Measurements from ENCODE around the gene GFRA1. TPM values are rescaled to one million over a fixed set of nuclear protein-coding genes. Genes with fewer than 3 reads are reported as not detected.

Gene GFRA1
- total RNA-seq, 2 experiments from 2014 or later, result not detected

DNA sequence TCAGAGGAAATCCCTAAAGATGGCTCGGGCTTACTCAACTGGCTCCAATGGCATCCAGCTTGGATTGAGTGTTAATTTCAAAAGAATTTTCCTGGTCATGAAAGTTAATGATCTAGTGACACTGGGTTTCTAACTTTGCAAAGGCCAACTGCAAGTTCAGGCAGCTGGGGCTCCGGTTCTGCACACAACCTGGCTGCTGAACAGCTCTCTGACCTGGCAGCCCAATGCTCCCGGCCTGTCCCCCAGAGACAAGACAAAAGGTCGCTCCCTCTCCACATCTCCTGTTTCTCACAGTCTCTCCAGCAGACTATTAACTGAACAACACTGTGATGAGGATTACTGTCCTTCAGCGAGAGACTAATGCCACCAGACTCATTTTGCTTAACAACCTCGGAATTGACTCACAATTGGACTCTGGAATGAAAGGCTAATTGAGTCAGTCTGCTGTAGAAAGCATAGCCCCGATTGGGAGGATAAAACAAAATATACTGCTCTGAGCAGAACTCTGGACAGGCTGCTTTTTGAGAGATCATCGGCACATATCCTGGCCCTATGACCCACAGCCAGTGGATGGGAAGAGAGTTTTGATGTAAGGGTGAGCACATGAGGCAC lies 174.5 kb downstream of the GFRA1 start:
- H3K4me3 Mint-ChIP-seq, result no peak overlapping the region

DNA sequence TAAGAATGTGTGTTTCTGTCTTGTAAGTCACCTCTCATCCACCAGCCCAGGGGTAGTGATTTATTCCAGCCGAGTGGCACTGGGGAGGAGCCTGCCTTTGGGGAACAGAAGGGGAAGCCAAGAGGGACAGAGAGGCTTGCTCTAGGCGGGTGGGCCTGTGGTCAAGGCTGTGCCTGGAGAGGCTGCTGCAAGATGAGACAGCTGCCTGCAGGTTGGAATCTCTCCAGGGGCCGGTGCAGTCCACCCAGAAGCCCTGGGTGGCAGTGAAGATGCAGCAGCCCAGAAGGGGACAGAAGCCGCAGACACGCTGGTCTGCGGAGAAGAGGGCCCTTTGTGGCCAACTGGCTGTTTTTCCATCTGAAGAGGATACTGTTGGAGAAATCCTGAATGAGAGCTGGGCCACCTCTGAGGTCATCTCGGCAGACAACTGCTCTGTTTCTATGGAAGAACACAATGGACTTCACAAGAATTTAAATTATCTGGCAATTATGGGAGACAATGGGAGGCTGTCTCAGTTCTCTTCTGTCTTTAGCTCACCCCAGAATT lies 175.7 kb downstream of the GFRA1 start:
- Mint-ChIP-seq H3K27ac (no peak overlapping the region), H3K36me3 (ENCODE audit: low read depth) (no peaks in the 10 kb centered on the region), H3K27me3 (no peaks in the 10 kb centered on the region), H3K4me1 (no peaks in the 10 kb centered on the region), H3K9me3 (no peaks in the 10 kb centered on the region), H3K4me3 (no peak overlapping the region)
- ChIA-PET POLR2A (no interaction called here), CTCF (no interaction called here)
- no peak for DNase-seq

More for the DNA sequence above, 174.5 kb downstream of the GFRA1 start:
- no peak for DNase-seq
- CTCF ChIA-PET, result no interaction called here
- POLR2A ChIA-PET, result no interaction called here
- H3K27me3 Mint-ChIP-seq, result no peaks in the 10 kb centered on the region
- no peaks in the 10 kb centered on the region for H3K4me1 Mint-ChIP-seq
- no peaks in the 10 kb centered on the region for H3K9me3 Mint-ChIP-seq
- H3K36me3 Mint-ChIP-seq (ENCODE audit: low read depth), result no peaks in the 10 kb centered on the region
- H3K27ac Mint-ChIP-seq, result no peak overlapping the region

DNA sequence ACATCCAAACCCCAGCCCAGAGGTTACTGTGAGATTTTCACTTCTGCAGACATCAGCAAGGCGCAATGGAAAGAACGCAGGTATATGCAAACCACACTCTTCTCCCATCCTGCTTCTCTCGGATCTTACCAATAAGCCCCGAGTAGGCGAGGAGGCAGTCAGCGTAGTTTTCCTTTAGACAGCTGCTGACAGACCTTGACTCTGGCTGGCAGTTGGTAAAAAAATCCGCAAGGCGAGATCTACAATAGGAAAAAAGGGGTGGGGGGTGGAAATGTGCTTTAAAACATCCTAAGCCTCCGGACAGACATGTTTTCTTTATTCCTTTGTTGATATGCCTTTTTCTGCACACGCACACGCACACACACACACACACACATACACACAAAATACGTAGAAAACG lies 176.5 kb downstream of the GFRA1 start:
- H3K9me3 Mint-ChIP-seq, result no peaks in the 10 kb centered on the region
- no peaks in the 10 kb centered on the region for H3K27me3 Mint-ChIP-seq
- no peak for DNase-seq
- no peaks in the 10 kb centered on the region for H3K4me1 Mint-ChIP-seq
- POLR2A ChIA-PET, result no interaction called here
- H3K4me3 Mint-ChIP-seq, result no peak overlapping the region
- no peak overlapping the region for H3K27ac Mint-ChIP-seq
- CTCF ChIA-PET, result no interaction called here
- no peaks in the 10 kb centered on the region for H3K36me3 Mint-ChIP-seq (ENCODE audit: low read depth)

DNA sequence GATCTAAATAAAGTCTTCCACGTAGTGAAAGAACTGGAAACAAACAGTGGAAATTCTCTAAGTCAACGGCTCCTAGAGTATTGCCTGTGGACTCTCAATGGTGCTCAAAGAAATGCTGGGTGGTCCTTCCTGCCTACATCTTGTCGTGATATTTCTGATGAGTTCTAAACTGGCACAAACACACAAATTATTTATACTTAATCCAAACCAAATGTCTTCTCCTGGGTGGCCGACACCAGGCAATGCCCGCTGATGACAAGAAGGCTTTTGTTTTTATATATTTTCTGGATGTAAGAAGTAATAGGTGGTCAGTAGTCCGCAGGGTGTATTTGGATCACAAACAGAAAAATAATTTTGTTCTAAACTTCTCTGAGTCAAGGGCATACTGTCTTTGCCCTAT lies 178.7 kb downstream of the GFRA1 start:
- Mint-ChIP-seq H3K4me3 (no peak overlapping the region), H3K27ac (no peak overlapping the region), H3K4me1 (no peaks in the 10 kb centered on the region), H3K9me3 (no peaks in the 10 kb centered on the region), H3K36me3 (ENCODE audit: low read depth) (no peaks in the 10 kb centered on the region), H3K27me3 (no peaks in the 10 kb centered on the region)
- ChIA-PET POLR2A (no interaction called here), CTCF (no interaction called here)
- no peak for DNase-seq

DNA sequence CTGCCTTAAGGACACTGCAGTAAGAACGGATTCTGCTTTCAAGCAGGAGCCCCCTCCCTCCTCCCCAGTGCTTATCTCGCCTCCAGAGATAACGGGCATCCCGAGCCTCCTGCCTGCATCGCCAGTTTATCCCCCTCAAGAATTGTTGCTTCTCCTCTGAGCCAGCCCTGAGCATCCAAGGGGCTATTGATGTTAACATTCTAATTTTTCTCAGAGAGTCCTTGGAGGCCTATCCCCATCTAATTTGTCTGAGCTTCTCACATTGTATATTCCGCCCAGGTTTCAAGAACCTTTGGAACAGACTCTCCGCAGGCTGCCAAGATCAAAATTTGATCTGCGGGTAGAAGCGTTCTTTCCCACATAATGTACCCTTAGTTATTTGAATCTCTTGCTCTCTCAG lies 180.0 kb downstream of the GFRA1 start:
- no peak overlapping the region for H3K4me3 Mint-ChIP-seq
- no peak for DNase-seq
- H3K36me3 Mint-ChIP-seq (ENCODE audit: low read depth), result no peaks in the 10 kb centered on the region
- no peaks in the 10 kb centered on the region for H3K9me3 Mint-ChIP-seq
- no peaks in the 10 kb centered on the region for H3K4me1 Mint-ChIP-seq
- ChIA-PET POLR2A (no interaction called here), CTCF (no interaction called here)
- H3K27ac Mint-ChIP-seq, result no peak overlapping the region
- no peaks in the 10 kb centered on the region for H3K27me3 Mint-ChIP-seq

DNA sequence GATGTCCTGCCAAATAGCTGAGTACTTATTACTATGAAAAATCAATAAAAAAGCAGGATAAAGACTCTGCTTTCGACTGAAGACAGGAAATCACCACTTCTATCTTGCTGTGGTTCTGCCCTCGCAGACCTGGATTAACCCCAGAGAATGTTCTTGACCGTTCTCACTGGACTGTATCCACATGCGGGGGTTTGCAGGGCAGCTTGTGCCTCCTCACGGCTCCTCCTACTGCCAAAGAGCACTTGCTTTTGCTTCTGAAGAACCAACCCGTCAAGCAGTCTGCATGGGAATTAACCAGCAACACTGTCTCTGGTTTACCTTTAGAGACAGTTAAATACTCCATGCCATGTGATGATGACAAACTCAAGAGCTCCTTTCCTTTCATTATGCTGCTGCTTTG lies 184.0 kb downstream of the GFRA1 start:
- Mint-ChIP-seq H3K27ac (no peak overlapping the region), H3K9me3 (no peaks in the 10 kb centered on the region), H3K4me1 (no peaks in the 10 kb centered on the region), H3K27me3 (no peaks in the 10 kb centered on the region), H3K36me3 (ENCODE audit: low read depth) (no peaks in the 10 kb centered on the region), H3K4me3 (no peak overlapping the region)
- ChIA-PET POLR2A (no interaction called here), CTCF (no interaction called here)
- no peak for DNase-seq

DNA sequence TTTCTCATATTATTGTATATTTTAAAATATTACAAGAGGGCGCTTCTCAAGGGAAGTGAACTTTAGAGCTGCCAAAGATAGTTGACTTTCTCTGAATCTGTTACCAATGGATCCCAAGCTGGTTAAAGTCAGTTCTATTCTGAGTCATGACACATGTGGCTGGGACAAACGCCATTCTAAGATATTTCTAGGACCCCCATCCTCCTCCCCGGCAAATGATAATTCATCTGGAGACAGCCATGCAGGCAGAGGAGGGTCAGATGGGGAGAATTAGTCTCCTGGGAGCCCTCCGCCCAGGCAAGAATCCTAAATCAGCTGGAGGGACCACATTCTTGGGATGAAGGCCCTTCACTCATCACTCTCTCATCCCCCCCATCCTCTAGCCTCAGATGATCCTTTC lies 187.7 kb downstream of the GFRA1 start:
- H3K9me3 Mint-ChIP-seq, result no peaks in the 10 kb centered on the region
- no peak overlapping the region for H3K4me3 Mint-ChIP-seq
- H3K4me1 Mint-ChIP-seq, result no peaks in the 10 kb centered on the region
- CTCF ChIA-PET, result no interaction called here
- POLR2A ChIA-PET, result no interaction called here
- no peak for DNase-seq
- H3K27me3 Mint-ChIP-seq, result no peaks in the 10 kb centered on the region
- H3K27ac Mint-ChIP-seq, result no peak overlapping the region
- no peaks in the 10 kb centered on the region for H3K36me3 Mint-ChIP-seq (ENCODE audit: low read depth)

DNA sequence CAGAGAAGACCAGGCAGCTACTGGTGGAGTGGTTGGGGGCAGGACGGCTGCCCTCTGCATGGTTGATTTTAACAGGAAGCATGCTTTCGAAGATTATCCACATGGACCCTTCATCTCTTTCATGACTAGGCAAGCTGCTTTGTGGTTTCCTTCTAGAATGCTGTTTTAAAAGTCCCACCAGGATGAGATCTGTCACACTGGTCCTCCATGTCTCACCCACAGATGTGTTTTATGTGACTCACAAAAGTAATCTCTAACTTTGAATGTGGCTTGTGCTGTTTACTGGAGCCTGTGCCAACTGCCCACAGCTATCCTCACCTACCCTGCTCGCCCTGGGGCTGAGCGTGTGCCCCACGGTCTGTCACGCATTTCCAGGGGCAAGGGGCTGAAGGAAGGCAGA lies 188.8 kb downstream of the GFRA1 start:
- ChIA-PET POLR2A (no interaction called here), CTCF (no interaction called here)
- DNase-seq, result no peak
- no peaks in the 10 kb centered on the region for H3K4me1 Mint-ChIP-seq
- no peak overlapping the region for H3K4me3 Mint-ChIP-seq
- no peak overlapping the region for H3K27ac Mint-ChIP-seq
- no peaks in the 10 kb centered on the region for H3K9me3 Mint-ChIP-seq
- no peaks in the 10 kb centered on the region for H3K36me3 Mint-ChIP-seq (ENCODE audit: low read depth)
- H3K27me3 Mint-ChIP-seq, result no peaks in the 10 kb centered on the region

DNA sequence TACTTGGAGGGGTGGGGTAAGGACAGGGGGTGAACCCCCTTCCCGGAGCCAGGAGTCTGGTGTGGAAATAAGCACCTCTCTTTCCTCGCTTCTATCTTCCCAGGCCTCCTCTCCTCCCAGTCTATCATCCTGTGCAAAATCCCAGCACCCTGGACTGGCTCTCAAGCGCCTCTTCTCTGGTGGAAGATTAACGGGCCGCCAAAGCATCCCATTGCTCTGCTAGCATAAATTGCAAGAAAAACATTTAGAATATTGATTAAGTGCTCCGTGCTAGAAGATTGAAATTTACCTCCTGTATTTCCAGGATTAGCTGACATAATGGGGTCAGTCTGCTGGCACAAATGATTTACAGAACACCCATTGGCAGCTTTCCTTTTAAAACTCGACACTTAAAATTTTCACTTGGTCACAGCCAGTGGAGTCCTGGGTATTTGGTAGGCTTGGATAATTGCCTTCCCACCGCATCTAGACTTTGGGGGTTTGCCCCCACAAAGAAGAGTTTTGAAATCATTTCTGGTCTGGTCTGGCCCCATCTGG lies 189.7 kb downstream of the GFRA1 start:
- CTCF ChIA-PET, result no interaction called here
- DNase-seq, result no peak
- H3K9me3 Mint-ChIP-seq, result no peaks in the 10 kb centered on the region

DNA sequence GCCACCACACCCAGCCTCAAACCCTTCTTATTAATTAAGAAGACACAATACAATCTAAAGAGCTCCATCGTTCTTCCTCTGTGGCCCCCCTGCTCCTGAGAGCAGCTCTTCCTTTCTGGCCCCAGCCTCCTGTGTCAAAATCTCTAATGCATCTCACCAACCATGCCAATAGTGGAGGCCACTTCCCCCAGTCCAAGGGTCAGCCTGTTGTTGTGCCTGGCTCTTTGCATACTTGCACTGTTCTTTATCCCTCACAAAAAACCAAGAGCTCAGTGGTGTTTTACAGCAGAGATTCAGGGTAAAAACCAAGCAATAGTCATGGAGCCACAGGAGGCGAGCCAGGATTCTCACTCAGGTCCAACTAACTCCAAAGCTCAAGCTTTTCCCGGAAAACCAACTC lies 190.2 kb downstream of the GFRA1 start:
- ChIA-PET POLR2A (no interaction called here), CTCF (no interaction called here)
- no peaks in the 10 kb centered on the region for H3K4me1 Mint-ChIP-seq
- no peak overlapping the region for H3K27ac Mint-ChIP-seq
- no peak for DNase-seq
- H3K9me3 Mint-ChIP-seq, result no peaks in the 10 kb centered on the region
- no peaks in the 10 kb centered on the region for H3K36me3 Mint-ChIP-seq (ENCODE audit: low read depth)
- H3K4me3 Mint-ChIP-seq, result no peak overlapping the region
- H3K27me3 Mint-ChIP-seq, result no peaks in the 10 kb centered on the region

More for the DNA sequence above, 189.7 kb downstream of the GFRA1 start:
- Mint-ChIP-seq H3K4me3 (no peak overlapping the region), H3K36me3 (ENCODE audit: low read depth) (no peaks in the 10 kb centered on the region), H3K27me3 (no peaks in the 10 kb centered on the region), H3K27ac (no peak overlapping the region), H3K4me1 (no peaks in the 10 kb centered on the region)
- POLR2A ChIA-PET, result no interaction called here

DNA sequence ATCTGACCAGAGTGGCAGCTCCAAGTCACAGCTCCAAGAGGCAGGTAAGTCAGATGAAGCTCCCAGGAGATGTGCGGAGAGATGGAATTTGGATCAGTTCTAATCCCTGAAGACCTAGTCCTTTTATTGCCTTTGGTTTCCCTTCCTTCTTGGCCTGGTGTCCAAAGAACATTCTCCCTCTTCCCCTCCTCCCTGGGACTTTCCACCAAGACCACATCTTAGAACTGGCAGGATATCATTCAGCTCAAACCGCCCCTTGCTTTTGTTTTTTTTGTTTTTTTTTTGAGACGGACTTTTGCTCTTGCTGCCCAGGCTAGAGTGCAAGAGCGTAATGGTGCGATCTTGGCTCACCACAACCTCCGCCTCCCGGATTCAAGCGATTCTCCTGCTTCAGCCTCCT lies 190.8 kb downstream of the GFRA1 start:
- Mint-ChIP-seq H3K36me3 (ENCODE audit: low read depth) (no peaks in the 10 kb centered on the region), H3K9me3 (no peaks in the 10 kb centered on the region), H3K27ac (no peak overlapping the region), H3K4me1 (no peaks in the 10 kb centered on the region), H3K4me3 (no peak overlapping the region), H3K27me3 (no peaks in the 10 kb centered on the region)
- CTCF ChIA-PET, result no interaction called here
- no peak for DNase-seq
- POLR2A ChIA-PET, result no interaction called here

DNA sequence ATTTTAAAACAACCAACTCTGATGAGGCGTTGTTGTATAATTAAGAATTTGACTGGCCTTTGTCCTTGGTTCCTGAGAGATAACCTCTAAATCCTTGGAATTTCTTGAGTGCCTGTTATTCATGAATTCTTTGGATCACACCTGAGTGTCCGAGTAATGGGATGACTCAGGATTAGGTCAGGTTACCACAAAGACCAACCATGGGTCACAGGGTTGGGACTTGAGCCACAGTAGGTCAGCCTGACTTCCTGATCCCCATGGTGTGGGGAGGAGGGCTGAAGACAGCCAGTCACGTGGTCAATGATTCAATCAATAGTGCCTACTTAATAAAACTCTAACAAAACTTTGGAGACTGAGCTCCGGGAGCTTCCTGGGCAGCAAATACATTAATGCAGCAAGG lies 192.5 kb downstream of the GFRA1 start:
- CTCF ChIA-PET, result no interaction called here
- Mint-ChIP-seq H3K4me1 (no peaks in the 10 kb centered on the region), H3K36me3 (ENCODE audit: low read depth) (no peaks in the 10 kb centered on the region), H3K9me3 (no peaks in the 10 kb centered on the region), H3K27me3 (no peaks in the 10 kb centered on the region), H3K27ac (no peak overlapping the region), H3K4me3 (no peak overlapping the region)
- POLR2A ChIA-PET, result no interaction called here
- DNase-seq, result no peak

DNA sequence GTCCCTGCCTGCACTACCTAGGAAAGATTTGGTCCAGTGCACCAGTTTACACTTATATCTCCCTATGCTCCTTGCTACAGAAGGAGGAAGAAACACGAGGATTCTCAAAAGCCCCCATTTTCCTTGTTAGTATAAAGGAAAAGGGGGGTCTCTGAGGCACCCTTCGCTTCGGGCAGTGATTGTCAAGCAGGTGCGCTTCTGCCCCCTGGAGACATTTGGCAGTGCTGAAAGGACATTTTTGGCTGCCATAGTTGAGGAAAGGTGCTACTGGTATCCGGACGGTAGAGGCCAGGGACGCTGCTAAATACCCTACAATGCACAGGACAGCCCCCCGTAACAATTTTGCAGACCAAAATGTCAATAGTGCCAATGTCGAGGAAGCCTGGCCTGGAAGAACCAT lies 193.7 kb downstream of the GFRA1 start:
- CTCF ChIA-PET, result no interaction called here
- POLR2A ChIA-PET, result no interaction called here
- H3K4me3 Mint-ChIP-seq, result no peak overlapping the region
- no peaks in the 10 kb centered on the region for H3K27me3 Mint-ChIP-seq
- H3K9me3 Mint-ChIP-seq, result no peaks in the 10 kb centered on the region
- no peak for DNase-seq
- no peaks in the 10 kb centered on the region for H3K4me1 Mint-ChIP-seq
- H3K27ac Mint-ChIP-seq, result no peak overlapping the region
- no peaks in the 10 kb centered on the region for H3K36me3 Mint-ChIP-seq (ENCODE audit: low read depth)

DNA sequence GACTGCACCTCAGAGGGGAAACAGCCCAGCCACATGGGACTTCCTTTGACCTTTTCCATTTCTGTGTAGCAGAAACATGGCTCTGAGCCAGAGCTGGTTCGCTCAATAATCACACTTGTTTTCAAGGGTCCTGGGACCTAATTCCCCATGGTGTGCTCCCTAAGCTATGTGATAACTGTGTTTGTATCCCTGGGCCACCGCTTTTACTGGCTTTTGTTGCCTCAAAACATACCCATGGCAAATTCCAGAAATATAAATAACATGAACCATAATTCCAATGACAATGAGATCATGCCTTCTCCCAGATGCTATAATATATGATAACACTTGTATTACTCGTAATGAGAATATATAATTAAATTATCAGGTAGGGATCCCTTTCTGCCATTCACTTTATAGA lies 196.4 kb downstream of the GFRA1 start:
- ChIA-PET POLR2A (no interaction called here), CTCF (no interaction called here)
- no peak overlapping the region for H3K27ac Mint-ChIP-seq
- H3K4me1 Mint-ChIP-seq, result no peaks in the 10 kb centered on the region
- no peaks in the 10 kb centered on the region for H3K27me3 Mint-ChIP-seq
- no peaks in the 10 kb centered on the region for H3K9me3 Mint-ChIP-seq
- H3K4me3 Mint-ChIP-seq, result no peak overlapping the region
- H3K36me3 Mint-ChIP-seq (ENCODE audit: low read depth), result no peaks in the 10 kb centered on the region
- no peak for DNase-seq
